Kidney (tissue), 14 donors: Measurements from ENCODE around the gene GNGT2. TPM values are rescaled to one million over a fixed set of nuclear protein-coding genes. Genes with fewer than 3 reads are reported as not detected.

ENCODE experiments used
- DNase-seq, 5 donors: peaks; one replicate each; pipeline ENCODE4 v3.0.0-alpha.2; 2013 to 2020
- FAIRE-seq: peaks from 2 replicates; lab custom pipeline; 2012; peaks lifted over from hg19 to GRCh38; lab: Jason Lieb, UNC
- H3K27ac ChIP-seq, 2 donors: one replicate each; pipeline ENCODE4 v1.7.0; 2013; ENCODE audit warnings: low read depth in 2 of 2, low read length in 2 of 2, inconsistent platforms in 1 of 2
- H3K27me3 ChIP-seq: one replicate; pipeline ENCODE4 v1.7.1; 2013; ENCODE audit warnings: low read length, inconsistent platforms; ENCODE audit not compliant: control insufficient read depth, insufficient read depth
- H3K36me3 ChIP-seq, 3 donors: one replicate each; pipeline versions ENCODE4 v1.7.0 to v1.7.1; 2013; ENCODE audit warnings: low read length in 3 of 3, control low read depth in 1 of 3, inconsistent platforms in 1 of 3; ENCODE audit not compliant: insufficient read depth in 3 of 3, control insufficient read depth in 2 of 3
- H3K4me1 ChIP-seq, 3 donors: one replicate each; pipeline versions ENCODE4 v1.7.0 to v1.7.1; 2013; ENCODE audit warnings: low read length in 3 of 3, inconsistent platforms in 1 of 3, low read depth in 1 of 3; ENCODE audit not compliant: control insufficient read depth in 2 of 3, insufficient read depth in 2 of 3
- H3K4me3 ChIP-seq, 3 donors: one replicate each; pipeline versions ENCODE4 v1.7.0 to v1.8.1; 2013; ENCODE audit warnings: low read length in 3 of 3, control low read depth in 1 of 3, inconsistent platforms in 1 of 3
- H3K9ac ChIP-seq, 3 donors: one replicate each; pipeline versions ENCODE4 v1.7.0 to v1.7.1; 2013; ENCODE audit warnings: low read length in 3 of 3, control low read depth in 1 of 3, inconsistent platforms in 1 of 3
- H3K9me3 ChIP-seq, 3 donors: one replicate each; pipeline versions ENCODE4 v1.7.0 to v1.7.1; 2013; ENCODE audit warnings: low read length in 3 of 3, control low read depth in 1 of 3, inconsistent platforms in 1 of 3; ENCODE audit not compliant: control insufficient read depth in 2 of 3, insufficient read depth in 1 of 3
- intact Hi-C: fragments of 100-400 bp; cut with DNase I; formaldehyde crosslinking; loops from one replicate; pipeline ENCODE4 v1.11.1; 2022
- polyA plus RNA-seq: library from polyadenylated mRNA; stranded (reverse); fragments of 350-450 nt; fragmentation: Illumina TruSeq; extraction: RNeasy Lipid Tissue Mini Kit (QIAGEN cat#74804); gene quantifications from one replicate; pipeline ENCODE4 v1.2.3, GENCODE V29; 2014; ENCODE audit warnings: low read depth, low replicate concordance; ENCODE audit not compliant: insufficient read depth
- total RNA-seq: library from RNA; stranded (reverse); fragmentation: NEBNext Ultra II Directional; extraction: Animal tissue kit (Norgen Biotek cat#: 25700); gene quantifications from one replicate; pipeline ENCODE4 v1.2.1, GENCODE V29; 2021
- TF ChIP-seq, protein P1 (sequence below): IDR thresholded peaks from 3 replicates; pipeline ENCODE4 v1.5.1; 2012; ENCODE audit warnings: mild to moderate bottlenecking, moderate library complexity, borderline replicate concordance; ENCODE audit not compliant: insufficient read depth; ENCODE audit errors: extremely low read depth
- donor health status: control.
- donor health status: control.
- donor health status: control.
- donor health status: control.
- donor health status: control.
- donor health status: DM: yes; HTN: yes; CAD: no.
- donor health status: Normal renal cell carcinoma (clear cell type).

The GNGT2 gene
- total and polyA plus RNA-seq, 2 donors from 2014 or later, result 4.7 to 8.3 TPM

DNA sequence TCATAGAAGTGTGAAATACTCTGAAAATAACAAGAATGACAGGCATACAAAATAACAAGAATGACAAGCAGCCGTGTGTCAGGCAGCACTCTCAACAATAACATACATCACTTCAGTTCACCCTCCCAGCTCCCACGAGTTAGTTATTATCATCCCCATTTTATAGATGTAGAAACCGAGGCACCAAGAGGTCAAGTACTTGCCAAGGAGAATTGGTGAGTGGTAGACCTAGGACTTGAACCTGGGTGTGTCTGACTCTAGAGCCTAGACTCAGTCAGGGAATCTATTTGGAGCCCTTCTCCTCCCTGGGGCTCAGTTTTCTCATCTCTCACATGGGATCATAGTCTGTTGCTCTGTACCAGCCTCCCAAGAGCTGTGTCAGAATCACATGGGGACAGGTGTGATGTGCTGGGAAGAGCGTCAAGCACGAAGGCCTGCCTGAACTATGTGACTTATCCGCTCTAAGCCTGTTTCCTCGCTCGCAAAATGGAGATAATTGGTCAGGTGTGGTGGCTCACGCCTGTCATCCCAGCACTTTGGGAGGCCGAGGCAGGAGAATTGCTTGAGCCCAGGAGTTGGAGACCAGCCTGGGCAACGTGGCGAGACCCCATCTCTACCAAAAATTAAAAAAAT is 39.6 kb upstream of the GNGT2 start:
- no peak for FAIRE-seq
- intact Hi-C loops, result no loop called here

DNA sequence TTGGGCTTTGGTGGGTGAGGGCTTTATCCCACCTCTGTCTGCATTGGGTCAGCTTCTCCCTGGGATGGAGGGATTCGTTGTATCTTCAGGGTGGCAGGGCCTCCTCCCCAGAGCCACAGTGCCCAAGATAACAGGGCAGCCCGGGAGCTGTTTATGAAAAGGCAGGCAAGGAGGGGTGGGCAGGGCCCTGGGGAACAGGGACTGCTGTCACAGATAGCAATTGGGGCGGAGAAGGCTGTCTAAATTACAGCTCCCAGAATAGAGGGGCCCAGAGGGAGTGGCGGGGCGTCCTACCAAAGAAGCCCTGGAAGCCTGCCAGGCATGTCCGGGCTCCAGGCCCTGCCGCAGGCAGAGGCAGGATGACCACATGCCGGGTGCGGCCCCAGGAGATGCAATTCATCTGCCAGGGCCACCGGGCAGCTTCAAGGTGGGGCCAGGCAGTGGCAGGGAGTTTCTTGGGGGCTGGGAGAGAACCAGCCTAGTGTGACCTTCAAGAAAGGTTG is 39.0 kb upstream of the GNGT2 start:
- TF ChIP-seq, protein P1, sequence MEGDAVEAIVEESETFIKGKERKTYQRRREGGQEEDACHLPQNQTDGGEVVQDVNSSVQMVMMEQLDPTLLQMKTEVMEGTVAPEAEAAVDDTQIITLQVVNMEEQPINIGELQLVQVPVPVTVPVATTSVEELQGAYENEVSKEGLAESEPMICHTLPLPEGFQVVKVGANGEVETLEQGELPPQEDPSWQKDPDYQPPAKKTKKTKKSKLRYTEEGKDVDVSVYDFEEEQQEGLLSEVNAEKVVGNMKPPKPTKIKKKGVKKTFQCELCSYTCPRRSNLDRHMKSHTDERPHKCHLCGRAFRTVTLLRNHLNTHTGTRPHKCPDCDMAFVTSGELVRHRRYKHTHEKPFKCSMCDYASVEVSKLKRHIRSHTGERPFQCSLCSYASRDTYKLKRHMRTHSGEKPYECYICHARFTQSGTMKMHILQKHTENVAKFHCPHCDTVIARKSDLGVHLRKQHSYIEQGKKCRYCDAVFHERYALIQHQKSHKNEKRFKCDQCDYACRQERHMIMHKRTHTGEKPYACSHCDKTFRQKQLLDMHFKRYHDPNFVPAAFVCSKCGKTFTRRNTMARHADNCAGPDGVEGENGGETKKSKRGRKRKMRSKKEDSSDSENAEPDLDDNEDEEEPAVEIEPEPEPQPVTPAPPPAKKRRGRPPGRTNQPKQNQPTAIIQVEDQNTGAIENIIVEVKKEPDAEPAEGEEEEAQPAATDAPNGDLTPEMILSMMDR, result no peak
- no peak for FAIRE-seq
- Histone ChIP-seq H3K36me3 (no peaks in the 10 kb centered on the region), H3K27ac (no peak overlapping the region), H3K9ac (no peak overlapping the region), H3K27me3 (no peaks in the 10 kb centered on the region), H3K4me1 (no peaks in the 10 kb centered on the region), H3K9me3 (no peaks in the 10 kb centered on the region), H3K4me3 (no peak overlapping the region)
- DNase-seq, result peak in 2 of 5 donors; percentile 33 to 80
- intact Hi-C loops, result no loop called here

More for the DNA sequence above, 39.6 kb upstream of the GNGT2 start:
- TF ChIP-seq, protein P1, result no peak
- DNase-seq, result no peak
- H3K9ac ChIP-seq, result no peak overlapping the region
- H3K4me1 ChIP-seq, result no peaks in the 10 kb centered on the region
- H3K27me3 ChIP-seq, result no peaks in the 10 kb centered on the region
- no peak overlapping the region for H3K27ac ChIP-seq
- H3K36me3 ChIP-seq, result no peaks in the 10 kb centered on the region
- no peak overlapping the region for H3K4me3 ChIP-seq
- H3K9me3 ChIP-seq, result no peaks in the 10 kb centered on the region

DNA sequence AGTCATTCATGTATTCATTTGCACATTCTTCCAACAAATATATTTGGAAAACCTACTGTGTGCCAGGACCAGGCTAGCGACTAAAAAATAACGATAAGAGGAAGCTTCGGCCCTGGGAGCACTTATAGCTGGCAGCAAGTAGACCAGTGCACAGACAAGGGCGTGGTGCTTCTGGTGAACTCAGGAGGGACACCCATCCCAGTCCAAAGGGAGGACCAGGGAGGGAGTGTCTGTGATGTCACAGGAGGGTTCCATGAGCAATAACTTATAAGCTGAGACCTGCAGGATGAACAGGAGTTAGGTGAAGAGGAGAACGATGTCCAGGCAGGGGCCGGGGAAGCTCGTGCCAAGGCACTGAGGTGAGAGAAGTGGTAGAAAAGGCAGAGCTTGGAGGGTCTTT is 37.6 kb upstream of the GNGT2 start:
- H3K4me1 ChIP-seq, result no peaks in the 10 kb centered on the region
- H3K9me3 ChIP-seq, result no peaks in the 10 kb centered on the region
- TF ChIP-seq, protein P1, result no peak
- no peak overlapping the region for H3K4me3 ChIP-seq
- DNase-seq (no peak), FAIRE-seq (no peak)
- no peaks in the 10 kb centered on the region for H3K27me3 ChIP-seq
- H3K36me3 ChIP-seq, result no peaks in the 10 kb centered on the region
- no peak overlapping the region for H3K9ac ChIP-seq
- H3K27ac ChIP-seq, result no peak overlapping the region
- intact Hi-C loops, result no loop called here

DNA sequence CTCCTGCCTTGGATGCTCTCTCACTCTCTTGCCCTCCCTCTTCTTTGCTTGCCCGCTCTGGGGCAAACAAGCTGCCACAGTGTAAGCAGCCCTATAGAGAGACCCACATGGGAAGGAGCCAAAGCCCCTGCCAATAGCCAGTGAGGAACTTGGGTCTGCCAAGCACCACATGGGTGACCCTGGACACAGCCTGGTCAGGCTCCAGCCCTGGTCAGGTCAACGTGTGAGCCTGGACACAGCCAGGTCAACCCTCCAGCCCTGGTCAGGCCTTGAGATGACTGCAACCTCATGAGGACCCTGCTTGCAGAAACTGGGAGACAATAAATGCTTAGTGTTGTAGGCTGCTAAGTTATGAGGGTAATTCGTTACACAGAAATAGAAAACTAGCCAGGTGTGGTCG is 34.5 kb upstream of the GNGT2 start:
- Histone ChIP-seq H3K9ac (no peak overlapping the region), H3K4me1 (no peaks in the 10 kb centered on the region), H3K27ac (no peak overlapping the region), H3K4me3 (no peak overlapping the region), H3K9me3 (no peaks in the 10 kb centered on the region), H3K36me3 (no peaks in the 10 kb centered on the region), H3K27me3 (no peaks in the 10 kb centered on the region)
- intact Hi-C loops, result no loop called here
- DNase-seq (no peak), FAIRE-seq (no peak)
- TF ChIP-seq, protein P1, result no peak
